NT2/D1 (cell line): ENCODE data around the gene FAIM2.

Experiments
- DNase-seq: peaks from one replicate; pipeline ENCODE4 v3.0.0-alpha.2; 2011; ENCODE audit warnings: low read depth, low spot score
- H3K27me3 ChIP-seq: 2 replicates; pipeline ENCODE4 v1.6.0; 2011; ENCODE audit warnings: mild to moderate bottlenecking; ENCODE audit not compliant: insufficient read length, insufficient read depth
- H3K36me3 ChIP-seq: 2 replicates; pipeline ENCODE4 v1.6.1; 2011; ENCODE audit warnings: mild to moderate bottlenecking, low read length, mixed read lengths; ENCODE audit not compliant: insufficient read depth, insufficient read length
- H3K4me1 ChIP-seq: 2 replicates; pipeline ENCODE4 v1.5.1; 2011; ENCODE audit not compliant: insufficient read depth, insufficient read length
- H3K4me3 ChIP-seq: 2 replicates; pipeline ENCODE4 v1.5.1; 2011; ENCODE audit warnings: low read depth; ENCODE audit not compliant: insufficient read length
- H3K9ac ChIP-seq: 2 replicates; pipeline ENCODE4 v1.6.0; 2011; ENCODE audit warnings: low read depth; ENCODE audit not compliant: insufficient read length
- H3K9me3 ChIP-seq: 2 replicates; pipeline ENCODE4 v1.5.1; 2011; ENCODE audit warnings: mild to moderate bottlenecking, low read length; ENCODE audit not compliant: insufficient read depth
- SUZ12 ChIP-seq: IDR thresholded peaks from 2 replicates; pipeline ENCODE4 v1.6.1; 2011; ENCODE audit not compliant: insufficient read length, insufficient read depth; ENCODE audit errors: extremely low read depth
- YY1 ChIP-seq: IDR thresholded peaks from 2 replicates; pipeline ENCODE4 v1.6.1; 2011; ENCODE audit not compliant: insufficient read length, insufficient read depth
- ZNF274 ChIP-seq: IDR thresholded peaks from 2 replicates; pipeline ENCODE4 v1.6.1; 2011; ENCODE audit warnings: mild to moderate bottlenecking, low read depth, low read length

FAIM2 gene

DNA sequence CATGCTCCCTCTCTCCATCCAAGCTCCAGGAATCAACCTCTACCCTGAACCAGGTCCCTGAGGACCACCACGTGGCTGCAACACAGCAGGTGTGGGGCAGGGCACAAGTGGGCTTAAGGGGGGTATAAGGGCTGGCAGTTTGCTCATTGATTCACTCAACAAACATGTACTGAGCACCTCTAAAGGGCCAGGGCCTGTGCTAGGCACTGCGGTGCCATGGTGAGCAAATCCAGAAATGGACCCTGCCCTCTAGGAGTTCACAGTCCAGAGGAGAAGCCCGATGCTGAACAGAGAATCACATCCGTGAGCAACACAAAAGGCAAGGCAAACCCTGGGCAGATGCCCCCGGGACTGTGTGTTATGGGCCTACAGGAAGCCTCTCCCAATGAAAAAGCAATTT is 40.3 kb upstream of the FAIM2 start:
- peaks cover 28% of the 10 kb centered on the region for H3K4me1 ChIP-seq
- no peaks in the 10 kb centered on the region for H3K9me3 ChIP-seq
- TF ChIP-seq ZNF274: no peak
- TF ChIP-seq SUZ12: no peak
- no peak for TF ChIP-seq YY1
- DNase-seq: no peak
- no peaks in the 10 kb centered on the region for H3K36me3 ChIP-seq
- peaks cover 19% of the 10 kb centered on the region for H3K27me3 ChIP-seq
- no peak overlapping the region for H3K4me3 ChIP-seq
- H3K9ac ChIP-seq: no peak overlapping the region

GRCh38 chr12:49943625-49943960 is 39.9 kb upstream of the FAIM2 start:
- H3K4me1 ChIP-seq: peaks cover 28% of the 10 kb centered on the region
- no peak overlapping the region for H3K4me3 ChIP-seq
- TF ChIP-seq ZNF274 (no peak), SUZ12 (no peak), YY1 (no peak)
- no peaks in the 10 kb centered on the region for H3K9me3 ChIP-seq
- no peaks in the 10 kb centered on the region for H3K36me3 ChIP-seq
- H3K9ac ChIP-seq: no peak overlapping the region
- no peak for DNase-seq
- peaks cover 19% of the 10 kb centered on the region for H3K27me3 ChIP-seq

- no peak for TF ChIP-seq ZNF274
- TF ChIP-seq YY1: no peak
- TF ChIP-seq SUZ12: no peak
- Histone ChIP-seq H3K4me3 (no peak overlapping the region), H3K27me3 (peaks cover 19% of the 10 kb centered on the region), H3K9me3 (no peaks in the 10 kb centered on the region), H3K4me1 (peaks cover 27% of the 10 kb centered on the region), H3K36me3 (no peaks in the 10 kb centered on the region), H3K9ac (peak overlapping the region; percentile 50)
- DNase-seq: no peak
Observed at GRCh38 chr12:49942921-49943624, 39.4 kb upstream of the FAIM2 start.

GRCh38 chr12:49942512-49942893 is 38.8 kb upstream of the FAIM2 start:
- Histone ChIP-seq H3K4me1 (peaks cover 22% of the 10 kb centered on the region), H3K9me3 (no peaks in the 10 kb centered on the region), H3K36me3 (no peaks in the 10 kb centered on the region), H3K27me3 (peaks cover 19% of the 10 kb centered on the region), H3K4me3 (no peak overlapping the region), H3K9ac (no peak overlapping the region)
- DNase-seq: no peak
- TF ChIP-seq YY1: no peak

- H3K9ac ChIP-seq: no peak overlapping the region
- TF ChIP-seq SUZ12 (no peak), YY1 (no peak), ZNF274 (no peak)
- no peak overlapping the region for H3K4me3 ChIP-seq
Observed at GRCh38 chr12:49941556-49942511, 38.1 kb upstream of the FAIM2 start.

GRCh38 chr12:49939707-49940106 is 36.0 kb upstream of the FAIM2 start:
- Histone ChIP-seq H3K4me1 (peaks cover 21% of the 10 kb centered on the region), H3K36me3 (no peaks in the 10 kb centered on the region), H3K9ac (no peak overlapping the region), H3K9me3 (no peaks in the 10 kb centered on the region), H3K27me3 (peaks cover 12% of the 10 kb centered on the region), H3K4me3 (no peak overlapping the region)
- DNase-seq: no peak
- no peak for TF ChIP-seq ZNF274
- TF ChIP-seq YY1: no peak
- TF ChIP-seq SUZ12: no peak

More at GRCh38 chr12:49941556-49942511, 38.1 kb upstream of the FAIM2 start:
- DNase-seq: no peak
- Histone ChIP-seq H3K27me3 (peaks cover 19% of the 10 kb centered on the region), H3K9me3 (no peaks in the 10 kb centered on the region), H3K36me3 (no peaks in the 10 kb centered on the region), H3K4me1 (peaks cover 21% of the 10 kb centered on the region)

- Histone ChIP-seq H3K27me3 (peaks cover 8% of the 10 kb centered on the region), H3K9me3 (no peaks in the 10 kb centered on the region), H3K9ac (no peak overlapping the region), H3K4me3 (no peak overlapping the region), H3K4me1 (peaks cover 21% of the 10 kb centered on the region), H3K36me3 (no peaks in the 10 kb centered on the region)
- no peak for TF ChIP-seq ZNF274
- TF ChIP-seq SUZ12: no peak
- TF ChIP-seq YY1: no peak
- DNase-seq: no peak
Observed at GRCh38 chr12:49939307-49939706, 35.6 kb upstream of the FAIM2 start.
